Measurements from ENCODE around the gene FAM222A.

The FAM222A gene

GRCh38 chr12:109723311-109723881, 9.8 kb downstream of the FAM222A start:
- FAIRE-seq, result no peak

GRCh38 chr12:109724321-109724892, 10.8 kb downstream of the FAM222A start:
- DNase-seq (ENCODE audit: insufficient read length, low spot score) (no peak), FAIRE-seq (no peak)

More at GRCh38 chr12:109723311-109723881, 9.8 kb downstream of the FAM222A start:
- DNase-seq (ENCODE audit: insufficient read length, low spot score), result no peak

GRCh38 chr12:109725321-109726105, 11.9 kb downstream of the FAM222A start:
- FAIRE-seq, result no peak
- no peak for DNase-seq (ENCODE audit: insufficient read length, low spot score)

GRCh38 chr12:109726106-109726497, 12.5 kb downstream of the FAM222A start:
- no peak for FAIRE-seq

GRCh38 chr12:109726511-109727038, 12.9 kb downstream of the FAM222A start:
- DNase-seq (ENCODE audit: insufficient read length, low spot score) (no peak), FAIRE-seq (no peak)

More at GRCh38 chr12:109726106-109726497, 12.5 kb downstream of the FAM222A start:
- DNase-seq (ENCODE audit: insufficient read length, low spot score), result no peak

DNA sequence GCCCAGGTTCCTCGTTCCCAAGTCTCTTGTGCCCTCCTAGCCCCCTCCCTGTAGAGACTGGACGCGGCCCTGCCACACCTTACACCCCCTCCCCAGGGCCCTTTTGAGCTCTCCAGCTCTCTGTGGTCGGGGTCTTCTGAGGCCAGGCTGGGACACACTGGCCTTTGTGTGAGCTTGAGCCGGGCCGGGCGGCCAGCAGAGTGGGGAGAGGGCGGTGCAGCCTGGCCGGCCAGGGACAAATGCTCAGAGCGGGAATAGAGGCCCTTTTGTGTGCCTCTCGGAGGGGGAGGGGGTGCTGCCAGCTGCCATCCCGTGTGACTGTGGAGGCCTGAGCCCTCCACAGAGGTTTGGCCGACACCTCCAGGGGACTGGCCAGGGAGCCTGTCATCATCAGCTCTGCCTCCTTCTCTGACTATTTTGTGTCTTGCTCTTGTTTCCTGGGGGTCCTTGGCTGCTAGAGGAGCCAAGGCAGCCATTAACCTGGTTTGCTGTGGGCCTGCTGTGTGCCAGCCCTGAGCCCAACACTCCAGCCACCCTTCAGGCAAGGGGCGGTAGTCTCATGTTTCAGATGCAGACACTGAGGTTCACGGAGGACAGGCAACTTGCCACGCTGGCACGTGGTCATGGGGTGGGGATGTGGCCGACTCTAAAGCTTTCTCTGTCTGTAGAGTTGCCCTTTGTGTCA, 13.6 kb downstream of the FAM222A start:
- FAIRE-seq (no peak), DNase-seq (ENCODE audit: insufficient read length, low spot score) (no peak)

- FAIRE-seq, result no peak
- no peak for DNase-seq (ENCODE audit: insufficient read length, low spot score)
These were observed 14.4 kb downstream of the FAM222A start for GRCh38 chr12:109727746-109728726.

- DNase-seq (ENCODE audit: insufficient read length, low spot score), result no peak
- no peak for FAIRE-seq
These were observed 15.3 kb downstream of the FAM222A start for GRCh38 chr12:109728921-109729320.

DNA sequence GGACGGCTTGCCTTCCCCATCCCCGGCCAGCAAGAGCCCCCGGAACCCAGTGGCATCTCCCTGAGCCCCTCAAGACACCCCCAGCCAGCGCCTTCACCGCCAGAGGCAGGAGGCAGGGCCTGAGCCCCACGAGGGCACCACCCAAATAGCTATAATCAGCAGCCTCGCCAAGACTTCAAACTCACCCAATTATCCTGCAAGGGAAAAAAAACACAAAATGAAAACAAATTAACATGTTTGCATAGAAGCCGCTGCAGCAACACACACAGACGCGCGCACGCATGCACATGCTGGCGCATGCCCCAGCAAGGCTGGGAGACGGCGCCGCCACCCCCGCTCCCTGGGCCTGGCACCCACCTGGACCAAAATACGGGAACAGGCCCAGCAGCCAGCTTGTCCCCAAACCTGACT, 15.8 kb downstream of the FAM222A start:
- DNase-seq (ENCODE audit: insufficient read length, low spot score), result no peak
- FAIRE-seq, result no peak

- DNase-seq (ENCODE audit: insufficient read length, low spot score) (no peak), FAIRE-seq (no peak)
These were observed 16.2 kb downstream of the FAM222A start for GRCh38 chr12:109729801-109730200.

DNA sequence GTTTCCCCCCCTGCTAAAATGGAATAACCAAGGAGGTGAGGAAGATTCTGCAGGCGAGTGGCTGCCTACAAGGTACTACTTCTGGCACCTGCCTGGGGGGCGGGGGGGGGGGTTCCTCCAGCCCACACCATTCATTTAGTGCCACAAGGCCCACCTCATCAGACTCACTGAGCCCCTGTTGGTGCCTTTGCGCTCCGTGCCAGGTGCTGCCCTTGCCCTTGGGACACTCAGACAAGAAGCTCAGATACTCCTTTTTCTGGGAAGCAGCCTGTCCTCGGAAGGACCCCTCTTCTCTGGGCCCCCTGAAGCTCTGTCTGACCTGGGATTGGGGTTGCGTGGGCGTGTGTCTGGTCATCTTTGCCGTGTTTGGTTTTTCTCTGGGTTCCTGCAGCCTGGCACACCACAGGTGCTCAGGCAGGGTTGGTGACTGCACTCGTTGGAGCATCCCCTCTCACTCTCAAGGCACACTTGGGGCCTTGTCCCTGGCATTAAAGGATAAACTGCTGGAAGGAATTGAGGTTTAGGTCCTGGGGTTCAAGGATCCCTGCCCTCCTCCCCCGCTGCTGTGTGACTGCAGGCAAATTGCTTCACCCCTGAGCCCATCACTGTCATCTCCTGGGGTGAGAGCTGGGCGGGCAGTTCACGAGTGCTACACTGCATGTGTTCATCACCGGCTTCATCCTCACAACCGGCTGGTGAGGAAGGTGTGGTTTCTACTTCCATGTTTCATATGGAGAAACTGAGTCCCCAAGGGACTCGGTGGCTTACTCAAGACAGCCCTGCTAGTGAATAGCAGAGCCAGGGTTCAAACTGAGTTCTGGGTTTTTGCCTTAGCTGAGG, 16.9 kb downstream of the FAM222A start:
- no peak for DNase-seq (ENCODE audit: insufficient read length, low spot score)
- FAIRE-seq, result no peak

GRCh38 chr12:109731231-109731731, 17.7 kb downstream of the FAM222A start:
- DNase-seq (ENCODE audit: insufficient read length, low spot score) (no peak), FAIRE-seq (no peak)

DNA sequence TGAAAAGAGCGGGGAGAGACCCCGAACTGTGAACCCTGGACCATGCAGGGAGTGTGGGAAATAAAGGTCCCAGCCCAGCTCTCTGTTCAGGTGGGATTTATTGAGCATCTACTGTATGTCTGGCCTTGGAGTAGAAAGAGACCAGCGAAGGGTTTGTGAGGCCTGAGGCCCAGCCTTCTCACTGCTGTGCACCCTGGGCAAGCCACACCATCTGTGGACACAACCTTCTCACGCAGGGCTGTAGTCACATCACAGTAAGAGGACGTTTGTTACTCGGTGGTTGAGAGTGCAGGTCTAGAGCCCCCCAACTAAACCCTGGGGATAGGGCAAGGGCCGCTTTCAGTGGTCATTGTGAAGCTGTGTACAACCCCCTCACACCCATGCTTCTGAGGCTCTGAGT, 18.2 kb downstream of the FAM222A start:
- DNase-seq (ENCODE audit: insufficient read length, low spot score) (no peak), FAIRE-seq (no peak)

- DNase-seq (ENCODE audit: insufficient read length, low spot score) (no peak), FAIRE-seq (no peak)
These were observed 19.0 kb downstream of the FAM222A start for GRCh38 chr12:109732321-109733305.

- FAIRE-seq, result no peak
- DNase-seq (ENCODE audit: insufficient read length, low spot score), result no peak
These were observed 20.8 kb downstream of the FAM222A start for GRCh38 chr12:109734219-109735000.

DNA sequence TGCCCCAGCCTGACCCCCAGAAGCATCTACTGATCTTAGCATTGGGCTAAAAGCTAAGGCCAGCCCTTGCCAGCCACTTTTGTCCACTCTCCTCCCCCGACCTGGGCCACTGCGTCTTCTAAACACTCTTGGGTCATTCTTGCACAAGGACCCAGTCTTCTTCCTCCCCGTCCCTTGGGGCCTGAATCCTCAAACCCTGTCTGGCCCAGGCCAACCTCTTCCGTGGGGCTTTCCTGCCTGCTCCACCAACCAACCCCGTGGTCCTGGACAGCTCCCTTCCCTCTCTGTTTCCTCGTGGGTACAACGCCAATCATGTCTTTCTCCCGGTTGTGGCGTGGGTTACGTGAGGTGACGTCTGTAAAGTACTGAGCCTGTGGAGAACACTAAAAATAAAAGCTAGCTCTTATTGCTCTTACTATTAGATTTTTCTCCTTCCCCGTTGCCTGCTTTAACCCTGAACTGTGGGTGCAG, 21.5 kb downstream of the FAM222A start:
- FAIRE-seq (no peak), DNase-seq (ENCODE audit: insufficient read length, low spot score) (no peak)
